HL-60 (cell line): ENCODE results near the gene GTF2E1.

Experiments used
- DNase-seq, 2 experiments: peaks; one replicate each; pipeline ENCODE4 v3.0.0-alpha.2; 2010 to 2020; ENCODE audit warnings: low read depth in 1 of 2, low spot score in 1 of 2
- H3K27ac ChIP-seq: fragments of 250-450 bp; sonication (Bioruptor Pico); replicated peaks from 2 replicates; pipeline ENCODE4 v1.5.1; 2020; ENCODE audit warnings: mild to moderate bottlenecking, moderate library complexity
- H3K27me3 ChIP-seq: fragments of 250-450 bp; sonication (Bioruptor Pico); 2 replicates; pipeline ENCODE4 v1.5.1; 2021; ENCODE audit warnings: mild to moderate bottlenecking, moderate library complexity; ENCODE audit not compliant: insufficient read depth, poor library complexity, severe bottlenecking
- H3K4me3 ChIP-seq: replicated peaks from 2 replicates; pipeline ENCODE4 v1.5.1; 2011; ENCODE audit warnings: mild to moderate bottlenecking, control low read depth, low read length; ENCODE audit not compliant: insufficient read depth
- CTCF ChIP-seq: IDR thresholded peaks from one replicate; pipeline ENCODE4 v1.5.1; 2011; ENCODE audit warnings: low read length, control low read depth, inconsistent platforms; ENCODE audit not compliant: insufficient read depth
- GABPA ChIP-seq: IDR thresholded peaks from 2 replicates; pipeline ENCODE4 v1.6.1; 2012; ENCODE audit warnings: low read depth
- POLR2AphosphoS5 ChIP-seq: IDR thresholded peaks from 2 replicates; pipeline ENCODE4 v1.6.1; 2012; ENCODE audit warnings: low read depth
- SPI1 ChIP-seq: IDR thresholded peaks from 2 replicates; pipeline ENCODE4 v1.6.1; 2012; ENCODE audit warnings: low read depth, mild to moderate bottlenecking, borderline replicate concordance
- TF ChIP-seq, protein P1 (sequence below): IDR thresholded peaks from 2 replicates; pipeline ENCODE4 v1.6.1; 2012; ENCODE audit warnings: low read depth; ENCODE audit not compliant: insufficient replicate concordance

The GTF2E1 gene

GRCh38 chr3:120763601-120764000 lies 21.1 kb downstream of the GTF2E1 start:
- Histone ChIP-seq H3K27me3 (no peaks in the 10 kb centered on the region), H3K4me3 (no peak overlapping the region), H3K27ac (no peak overlapping the region)
- TF ChIP-seq, protein P1, sequence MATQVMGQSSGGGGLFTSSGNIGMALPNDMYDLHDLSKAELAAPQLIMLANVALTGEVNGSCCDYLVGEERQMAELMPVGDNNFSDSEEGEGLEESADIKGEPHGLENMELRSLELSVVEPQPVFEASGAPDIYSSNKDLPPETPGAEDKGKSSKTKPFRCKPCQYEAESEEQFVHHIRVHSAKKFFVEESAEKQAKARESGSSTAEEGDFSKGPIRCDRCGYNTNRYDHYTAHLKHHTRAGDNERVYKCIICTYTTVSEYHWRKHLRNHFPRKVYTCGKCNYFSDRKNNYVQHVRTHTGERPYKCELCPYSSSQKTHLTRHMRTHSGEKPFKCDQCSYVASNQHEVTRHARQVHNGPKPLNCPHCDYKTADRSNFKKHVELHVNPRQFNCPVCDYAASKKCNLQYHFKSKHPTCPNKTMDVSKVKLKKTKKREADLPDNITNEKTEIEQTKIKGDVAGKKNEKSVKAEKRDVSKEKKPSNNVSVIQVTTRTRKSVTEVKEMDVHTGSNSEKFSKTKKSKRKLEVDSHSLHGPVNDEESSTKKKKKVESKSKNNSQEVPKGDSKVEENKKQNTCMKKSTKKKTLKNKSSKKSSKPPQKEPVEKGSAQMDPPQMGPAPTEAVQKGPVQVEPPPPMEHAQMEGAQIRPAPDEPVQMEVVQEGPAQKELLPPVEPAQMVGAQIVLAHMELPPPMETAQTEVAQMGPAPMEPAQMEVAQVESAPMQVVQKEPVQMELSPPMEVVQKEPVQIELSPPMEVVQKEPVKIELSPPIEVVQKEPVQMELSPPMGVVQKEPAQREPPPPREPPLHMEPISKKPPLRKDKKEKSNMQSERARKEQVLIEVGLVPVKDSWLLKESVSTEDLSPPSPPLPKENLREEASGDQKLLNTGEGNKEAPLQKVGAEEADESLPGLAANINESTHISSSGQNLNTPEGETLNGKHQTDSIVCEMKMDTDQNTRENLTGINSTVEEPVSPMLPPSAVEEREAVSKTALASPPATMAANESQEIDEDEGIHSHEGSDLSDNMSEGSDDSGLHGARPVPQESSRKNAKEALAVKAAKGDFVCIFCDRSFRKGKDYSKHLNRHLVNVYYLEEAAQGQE: no peak
- TF ChIP-seq GABPA: no peak
- no peak for TF ChIP-seq SPI1
- TF ChIP-seq POLR2AphosphoS5: no peak
- no peak for TF ChIP-seq CTCF
- no peak for DNase-seq

DNA sequence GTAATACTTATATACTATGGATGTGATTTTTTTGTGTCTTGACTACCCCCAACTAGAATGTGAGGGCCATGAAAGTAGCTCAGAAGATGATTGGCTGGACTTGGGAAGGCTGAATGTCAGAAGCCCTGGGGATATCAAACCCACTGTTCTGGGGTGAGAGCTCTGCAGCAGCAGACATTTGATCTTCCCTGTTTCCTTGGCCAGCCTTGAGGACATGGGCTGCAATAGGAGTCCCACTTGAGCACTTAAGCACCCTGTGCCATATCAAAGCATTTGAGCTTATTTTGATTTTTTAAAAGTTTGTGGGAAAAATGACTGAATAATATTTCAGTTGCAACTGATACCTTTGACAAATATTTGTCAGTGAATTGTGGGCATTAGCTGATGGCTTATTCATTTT lies 21.7 kb downstream of the GTF2E1 start:
- no peak for DNase-seq
- no peaks in the 10 kb centered on the region for H3K27me3 ChIP-seq
- H3K27ac ChIP-seq: no peak overlapping the region
- H3K4me3 ChIP-seq: no peak overlapping the region
- TF ChIP-seq SPI1: no peak
- no peak for TF ChIP-seq CTCF
- TF ChIP-seq POLR2AphosphoS5: no peak
- TF ChIP-seq, protein P1: no peak
- TF ChIP-seq GABPA: no peak

- no peak for TF ChIP-seq GABPA
- no peak for TF ChIP-seq POLR2AphosphoS5
- no peak for TF ChIP-seq SPI1
- TF ChIP-seq CTCF: no peak
- TF ChIP-seq, protein P1: no peak
- H3K4me3 ChIP-seq: no peak overlapping the region
- H3K27ac ChIP-seq: no peak overlapping the region
- DNase-seq: no peak
- no peaks in the 10 kb centered on the region for H3K27me3 ChIP-seq
Measured at GRCh38 chr3:120765830-120766493, 23.4 kb downstream of the GTF2E1 start.
